Measurements from ENCODE around the gene CASP12.
"Not testable (repeated sequence)": the region's sequence is repeated elsewhere in the genome, so short reads cannot be mapped to it uniquely, and the experiment has no call there.

CASP12 gene

GRCh38 chr11:104943561-104943960 lies 45.3 kb upstream of the CASP12 start:
- Histone ChIP-seq H2AFZ (ENCODE audit: low read depth, low read length, severe bottlenecking) (no peak overlapping the region), H3K79me2 (ENCODE audit: insufficient read depth, low read length) (no peaks in the 10 kb centered on the region), H3K9ac (ENCODE audit: low read length) (no peak overlapping the region), H3K27me3 (ENCODE audit: low read length) (no peaks in the 10 kb centered on the region), H3K9me3 (ENCODE audit: insufficient read depth, low read length) (no peaks in the 10 kb centered on the region), H3K4me2 (ENCODE audit: low read depth, low read length, poor library complexity, severe bottlenecking) (no peak overlapping the region), H3K27ac (ENCODE audit: low read depth, low read length) (no peak overlapping the region), H3K9me2 (replicated peaks; ENCODE audit: insufficient read depth, low read length) (no peaks in the 10 kb centered on the region), H3F3A (ENCODE audit: insufficient read depth) (no peaks in the 10 kb centered on the region), H3K4me3 (ENCODE audit: insufficient read depth, low read length, poor library complexity, severe bottlenecking) (no peak overlapping the region), H4K20me1 (ENCODE audit: low read depth, low read length) (no peaks in the 10 kb centered on the region), H3K36me3 (ENCODE audit: low read length) (no peaks in the 10 kb centered on the region)
- TF ChIP-seq EZH2phosphoT487 (conservative IDR thresholded peaks at IDR 0.05; ENCODE audit: low read length), result no peak
- TF ChIP-seq CTCF (IDR thresholded peaks at IDR 0.05; ENCODE audit: insufficient read depth, low read length, poor library complexity, severe bottlenecking), result no peak

- Histone ChIP-seq H3K27me3 (ENCODE audit: low read length) (no peaks in the 10 kb centered on the region), H3K27ac (ENCODE audit: low read depth, low read length) (no peak overlapping the region), H3K36me3 (ENCODE audit: low read length) (no peaks in the 10 kb centered on the region), H3K4me3 (ENCODE audit: insufficient read depth, low read length, poor library complexity, severe bottlenecking) (no peak overlapping the region), H3F3A (ENCODE audit: insufficient read depth) (no peaks in the 10 kb centered on the region), H3K9me3 (ENCODE audit: insufficient read depth, low read length) (no peaks in the 10 kb centered on the region), H3K4me2 (ENCODE audit: low read depth, low read length, poor library complexity, severe bottlenecking) (no peak overlapping the region), H3K79me2 (ENCODE audit: insufficient read depth, low read length) (no peaks in the 10 kb centered on the region), H3K9me2 (replicated peaks; ENCODE audit: insufficient read depth, low read length) (no peaks in the 10 kb centered on the region), H3K9ac (ENCODE audit: low read length) (no peak overlapping the region), H4K20me1 (ENCODE audit: low read depth, low read length) (no peaks in the 10 kb centered on the region), H2AFZ (ENCODE audit: low read depth, low read length, severe bottlenecking) (no peak overlapping the region)
- no peak for TF ChIP-seq CTCF (IDR thresholded peaks at IDR 0.05; ENCODE audit: insufficient read depth, low read length, poor library complexity, severe bottlenecking)
- no peak for TF ChIP-seq EZH2phosphoT487 (conservative IDR thresholded peaks at IDR 0.05; ENCODE audit: low read length)
Measured at GRCh38 chr11:104934594-104934993, 36.3 kb upstream of the CASP12 start.

GRCh38 chr11:104934073-104934472 lies 35.8 kb upstream of the CASP12 start:
- H3K4me3 ChIP-seq (ENCODE audit: insufficient read depth, low read length, poor library complexity, severe bottlenecking); H3K36me3 ChIP-seq (ENCODE audit: low read length); H3K4me2 ChIP-seq (ENCODE audit: low read depth, low read length, poor library complexity, severe bottlenecking); H3K9ac ChIP-seq (ENCODE audit: low read length); H4K20me1 ChIP-seq (ENCODE audit: low read depth, low read length); H3K9me3 ChIP-seq (ENCODE audit: insufficient read depth, low read length); H3F3A ChIP-seq (ENCODE audit: insufficient read depth); H3K27ac ChIP-seq (ENCODE audit: low read depth, low read length); H3K79me2 ChIP-seq (ENCODE audit: insufficient read depth, low read length); H3K9me2 ChIP-seq (replicated peaks; ENCODE audit: insufficient read depth, low read length); H3K27me3 ChIP-seq (ENCODE audit: low read length); H2AFZ ChIP-seq (ENCODE audit: low read depth, low read length, severe bottlenecking): not testable (repeated sequence)

GRCh38 chr11:104928811-104929210 lies 30.6 kb upstream of the CASP12 start:
- TF ChIP-seq EZH2phosphoT487 (conservative IDR thresholded peaks at IDR 0.05; ENCODE audit: low read length) (no peak), CTCF (IDR thresholded peaks at IDR 0.05; ENCODE audit: insufficient read depth, low read length, poor library complexity, severe bottlenecking) (no peak)
- H4K20me1 ChIP-seq (ENCODE audit: low read depth, low read length), result no peaks in the 10 kb centered on the region

More at GRCh38 chr11:104928811-104929210, 30.6 kb upstream of the CASP12 start:
- Histone ChIP-seq H2AFZ (ENCODE audit: low read depth, low read length, severe bottlenecking) (no peak overlapping the region), H3K4me2 (ENCODE audit: low read depth, low read length, poor library complexity, severe bottlenecking) (no peak overlapping the region), H3K9me2 (replicated peaks; ENCODE audit: insufficient read depth, low read length) (no peaks in the 10 kb centered on the region), H3K9me3 (ENCODE audit: insufficient read depth, low read length) (no peaks in the 10 kb centered on the region), H3K27me3 (ENCODE audit: low read length) (no peaks in the 10 kb centered on the region), H3K4me3 (ENCODE audit: insufficient read depth, low read length, poor library complexity, severe bottlenecking) (no peak overlapping the region), H3K36me3 (ENCODE audit: low read length) (no peaks in the 10 kb centered on the region), H3K27ac (ENCODE audit: low read depth, low read length) (no peak overlapping the region), H3K79me2 (ENCODE audit: insufficient read depth, low read length) (no peaks in the 10 kb centered on the region), H3K9ac (ENCODE audit: low read length) (no peak overlapping the region), H3F3A (ENCODE audit: insufficient read depth) (no peaks in the 10 kb centered on the region)
